22Rv1 (cell line): Measurements from ENCODE around the gene POM121L2.

Experiments used
- CTCF ChIP-seq: fragments of 450-650 bp; IDR thresholded peaks from 2 replicates; pipeline ENCODE4 v1.5.1; 2017; ENCODE audit warnings: mild to moderate bottlenecking
- ZFX ChIP-seq: fragments of 450-650 bp; IDR thresholded peaks from 2 replicates; pipeline ENCODE4 v1.6.1; 2017; ENCODE audit warnings: antibody characterized with exemption, borderline replicate concordance

- TF ChIP-seq CTCF, result no peak
- no peak for TF ChIP-seq ZFX
These were observed 25.9 kb downstream of the POM121L2 start for GRCh38 chr6:27286141-27286540.
